Measurements from ENCODE around the gene ASCC3.

ASCC3 gene

GRCh38 chr6:100618351-100618671, 262.8 kb downstream of the ASCC3 start:
- in situ Hi-C loops (cut with HindIII; ENCODE audit: low sequenced_read_pairs), result no loop called here
- H3K4me3 ChIP-seq (ENCODE audit: low read depth, low read length), result no peak overlapping the region
- DNase-seq (ENCODE audit: low read depth, low spot score), result no peak
- no peak for TF ChIP-seq CTCF (IDR thresholded peaks at IDR 0.05; ENCODE audit: low read depth, low read length)

GRCh38 chr6:100617633-100618350, 263.3 kb downstream of the ASCC3 start:
- in situ Hi-C loops (cut with HindIII; ENCODE audit: low sequenced_read_pairs), result no loop called here
- no peak for DNase-seq (ENCODE audit: low read depth, low spot score)
- no peak overlapping the region for H3K4me3 ChIP-seq (ENCODE audit: low read depth, low read length)
- TF ChIP-seq CTCF (IDR thresholded peaks at IDR 0.05; ENCODE audit: low read depth, low read length), result no peak

- in situ Hi-C loops (cut with HindIII; ENCODE audit: low sequenced_read_pairs), result no loop called here
- no peak for TF ChIP-seq CTCF (IDR thresholded peaks at IDR 0.05; ENCODE audit: low read depth, low read length)
- H3K4me3 ChIP-seq (ENCODE audit: low read depth, low read length), result no peak overlapping the region
- DNase-seq (ENCODE audit: low read depth, low spot score), result no peak
Observed at GRCh38 chr6:100614933-100615332, 266.2 kb downstream of the ASCC3 start.

- no peak for DNase-seq (ENCODE audit: low read depth, low spot score)
- no peak for TF ChIP-seq CTCF (IDR thresholded peaks at IDR 0.05; ENCODE audit: low read depth, low read length)
- in situ Hi-C loops (cut with HindIII; ENCODE audit: low sequenced_read_pairs), result no loop called here
- H3K4me3 ChIP-seq (ENCODE audit: low read depth, low read length), result no peak overlapping the region
Observed at GRCh38 chr6:100614386-100614785, 266.7 kb downstream of the ASCC3 start.

GRCh38 chr6:100613656-100614055, 267.5 kb downstream of the ASCC3 start:
- in situ Hi-C loops (cut with HindIII; ENCODE audit: low sequenced_read_pairs), result no loop called here
- H3K4me3 ChIP-seq (ENCODE audit: low read depth, low read length), result no peak overlapping the region
- DNase-seq (ENCODE audit: low read depth, low spot score), result no peak
- no peak for TF ChIP-seq CTCF (IDR thresholded peaks at IDR 0.05; ENCODE audit: low read depth, low read length)

GRCh38 chr6:100612094-100612493, 269.0 kb downstream of the ASCC3 start:
- DNase-seq (ENCODE audit: low read depth, low spot score), result no peak
- in situ Hi-C loops (cut with HindIII; ENCODE audit: low sequenced_read_pairs), result no loop called here
- TF ChIP-seq CTCF (IDR thresholded peaks at IDR 0.05; ENCODE audit: low read depth, low read length), result no peak
- no peak overlapping the region for H3K4me3 ChIP-seq (ENCODE audit: low read depth, low read length)
